ENCODE data around the gene SPPL3. TPM values are rescaled to one million over a fixed set of nuclear protein-coding genes. Genes with fewer than 3 reads are reported as not detected.

The SPPL3 gene
- total RNA-seq, 1 experiment from 2014 or later = 39.7 TPM

DNA sequence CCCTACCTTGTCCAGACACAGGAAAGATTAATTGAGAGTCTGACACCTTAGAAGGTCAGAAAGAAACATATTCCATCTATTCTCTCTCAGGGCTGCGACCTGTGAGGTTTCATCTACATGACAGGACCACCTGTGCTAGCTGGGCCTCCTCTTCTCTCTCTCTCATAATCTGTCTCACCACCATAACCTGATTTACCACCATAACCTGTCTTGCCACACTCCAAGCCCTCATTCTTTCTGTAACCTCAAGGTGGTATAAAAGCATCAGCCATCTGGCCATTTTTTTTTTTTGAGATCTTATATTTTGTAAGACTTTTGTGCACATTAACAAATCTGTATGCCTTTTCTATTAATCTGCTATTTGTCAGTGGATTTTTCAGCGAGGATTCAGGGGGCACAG lies 103.0 kb downstream of the SPPL3 start:
- no TSS peak for BruUV-seq (replicated peaks)
- TF ChIP-seq, protein P1, sequence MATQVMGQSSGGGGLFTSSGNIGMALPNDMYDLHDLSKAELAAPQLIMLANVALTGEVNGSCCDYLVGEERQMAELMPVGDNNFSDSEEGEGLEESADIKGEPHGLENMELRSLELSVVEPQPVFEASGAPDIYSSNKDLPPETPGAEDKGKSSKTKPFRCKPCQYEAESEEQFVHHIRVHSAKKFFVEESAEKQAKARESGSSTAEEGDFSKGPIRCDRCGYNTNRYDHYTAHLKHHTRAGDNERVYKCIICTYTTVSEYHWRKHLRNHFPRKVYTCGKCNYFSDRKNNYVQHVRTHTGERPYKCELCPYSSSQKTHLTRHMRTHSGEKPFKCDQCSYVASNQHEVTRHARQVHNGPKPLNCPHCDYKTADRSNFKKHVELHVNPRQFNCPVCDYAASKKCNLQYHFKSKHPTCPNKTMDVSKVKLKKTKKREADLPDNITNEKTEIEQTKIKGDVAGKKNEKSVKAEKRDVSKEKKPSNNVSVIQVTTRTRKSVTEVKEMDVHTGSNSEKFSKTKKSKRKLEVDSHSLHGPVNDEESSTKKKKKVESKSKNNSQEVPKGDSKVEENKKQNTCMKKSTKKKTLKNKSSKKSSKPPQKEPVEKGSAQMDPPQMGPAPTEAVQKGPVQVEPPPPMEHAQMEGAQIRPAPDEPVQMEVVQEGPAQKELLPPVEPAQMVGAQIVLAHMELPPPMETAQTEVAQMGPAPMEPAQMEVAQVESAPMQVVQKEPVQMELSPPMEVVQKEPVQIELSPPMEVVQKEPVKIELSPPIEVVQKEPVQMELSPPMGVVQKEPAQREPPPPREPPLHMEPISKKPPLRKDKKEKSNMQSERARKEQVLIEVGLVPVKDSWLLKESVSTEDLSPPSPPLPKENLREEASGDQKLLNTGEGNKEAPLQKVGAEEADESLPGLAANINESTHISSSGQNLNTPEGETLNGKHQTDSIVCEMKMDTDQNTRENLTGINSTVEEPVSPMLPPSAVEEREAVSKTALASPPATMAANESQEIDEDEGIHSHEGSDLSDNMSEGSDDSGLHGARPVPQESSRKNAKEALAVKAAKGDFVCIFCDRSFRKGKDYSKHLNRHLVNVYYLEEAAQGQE (IDR thresholded peaks at IDR 0.05; ENCODE audit: low read depth) = no peak
- TF ChIP-seq CEBPB (IDR thresholded peaks at IDR 0.05; ENCODE audit: low read depth) = no peak
- no peak for TF ChIP-seq EZH2 (IDR thresholded peaks at IDR 0.05)
- no peak for TF ChIP-seq FOSL1 (IDR thresholded peaks at IDR 0.05; ENCODE audit: low read depth)
- TF ChIP-seq POLR2A (IDR thresholded peaks at IDR 0.05; ENCODE audit: borderline replicate concordance, extremely low read depth, insufficient read depth, insufficient read length) = no peak
- TF ChIP-seq, protein P2, sequence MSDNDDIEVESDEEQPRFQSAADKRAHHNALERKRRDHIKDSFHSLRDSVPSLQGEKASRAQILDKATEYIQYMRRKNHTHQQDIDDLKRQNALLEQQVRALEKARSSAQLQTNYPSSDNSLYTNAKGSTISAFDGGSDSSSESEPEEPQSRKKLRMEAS (IDR thresholded peaks at IDR 0.05) = no peak
- TF ChIP-seq, protein P3, sequence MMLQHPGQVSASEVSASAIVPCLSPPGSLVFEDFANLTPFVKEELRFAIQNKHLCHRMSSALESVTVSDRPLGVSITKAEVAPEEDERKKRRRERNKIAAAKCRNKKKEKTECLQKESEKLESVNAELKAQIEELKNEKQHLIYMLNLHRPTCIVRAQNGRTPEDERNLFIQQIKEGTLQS (IDR thresholded peaks at IDR 0.05) = no peak
- TF ChIP-seq SIN3A (IDR thresholded peaks at IDR 0.05; ENCODE audit: low read depth) = no peak
- no peak for TF ChIP-seq EZH2phosphoT487 (IDR thresholded peaks at IDR 0.05; ENCODE audit: borderline replicate concordance)
- TF ChIP-seq JUND (IDR thresholded peaks at IDR 0.05) = no peak

More for the DNA sequence above, 103.0 kb downstream of the SPPL3 start:
- no peak overlapping the region for H3K27ac ChIP-seq (ENCODE audit: low read depth, low read length)
- no peak overlapping the region for H3K4me3 ChIP-seq (replicated peaks in 1 of 2; ENCODE audit: low read depth in 1 of 2, low read length in 2 of 2)
- H3K9me2 ChIP-seq (ENCODE audit: insufficient read depth) = no peaks in the 10 kb centered on the region
- H3K27me3 ChIP-seq (ENCODE audit: insufficient read depth, low read length) = no peaks in the 10 kb centered on the region
- H3K79me2 ChIP-seq (ENCODE audit: insufficient read depth, low read length) = no peaks in the 10 kb centered on the region
- ChIA-PET CTCF (interaction anchor here (0.7 kb wide), 1 partner anchor 166 kb away, joined by 3 read pairs; no protein-coding TSS in a partner anchor), RAD21 (ENCODE audit: low non-redundant PET in 1 of 2, low total read pairs in 2 of 2, uncharacterized antibody in 2 of 2, unreplicated experiment in 2 of 2) (no interaction called here), POLR2A (no interaction called here)
- DNase-seq (ENCODE audit: low read depth, low spot score) (no peak), ATAC-seq (no peak)
- H2AFZ ChIP-seq (ENCODE audit: low read depth, low read length, poor library complexity, severe bottlenecking) = no peak overlapping the region
- no peaks in the 10 kb centered on the region for H3K36me3 ChIP-seq (ENCODE audit: control insufficient read depth in 1 of 2, insufficient read depth in 2 of 2, low read length in 2 of 2)
- peaks cover 0 to 1% of the 10 kb centered on the region in 2 experiments; a peak in 1 of 4 replicates for H3K9me3 ChIP-seq (ENCODE audit: control insufficient read depth in 1 of 2, insufficient read depth in 1 of 2, low read depth in 1 of 2, low read length in 2 of 2)
- H3K4me1 ChIP-seq (ENCODE audit: control insufficient read depth in 1 of 2, insufficient read depth in 2 of 2, low read length in 2 of 2) = peaks cover 0 to 4% of the 10 kb centered on the region in 2 experiments; a peak in 1 of 4 replicates
- no peak overlapping the region for H3K9ac ChIP-seq (ENCODE audit: low read length)
- H3K4me2 ChIP-seq (ENCODE audit: low read length) = no peak overlapping the region
- intact Hi-C loops (cut with micrococcal nuclease) = no loop called here
- no peaks in the 10 kb centered on the region for H4K20me1 ChIP-seq (ENCODE audit: insufficient read depth)

Data from HCT116 (cell line).